ENCODE results near the gene CLPTM1L. TPM values are rescaled to one million over a fixed set of nuclear protein-coding genes. Genes with fewer than 3 reads are reported as not detected.
A peak's percentile ranks its signal among the peaks of the same experiment; 100 is the strongest.
"Not testable (repeated sequence)": the region's sequence is repeated elsewhere in the genome, so short reads cannot be mapped to it uniquely, and the experiment has no call there.

CLPTM1L gene
- total RNA-seq, 4 donors from 2014 or later, result 96.9 to 139 (median 126) TPM

DNA sequence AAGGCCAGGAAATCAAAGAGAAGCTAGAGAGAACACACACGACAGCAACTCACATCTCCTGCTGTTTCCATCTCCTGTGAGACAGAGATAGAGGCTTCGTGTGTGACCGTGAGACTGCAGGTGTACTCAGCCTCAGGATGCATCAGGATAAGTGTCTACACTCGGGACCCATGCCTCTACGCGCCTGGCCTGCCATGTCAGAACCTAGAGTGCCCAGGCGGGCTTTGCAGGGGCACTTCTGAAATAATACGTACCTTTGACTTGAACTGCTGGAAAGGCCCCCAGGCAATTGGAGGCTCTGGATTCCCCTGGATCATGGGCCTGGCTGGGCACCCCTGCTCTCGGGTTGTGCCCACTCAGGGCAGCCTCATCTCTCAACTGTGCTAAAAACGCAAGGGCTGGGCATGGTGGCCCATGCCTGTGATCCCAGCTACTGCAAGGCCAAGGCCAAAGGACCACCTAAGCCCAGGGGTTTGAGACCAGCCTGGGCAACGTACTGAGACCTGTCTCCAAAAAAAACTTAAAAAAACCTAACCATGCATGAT lies 13.0 kb downstream of the CLPTM1L start:
- no peak for TF ChIP-seq POLR2AphosphoS5 (IDR thresholded peaks at IDR 0.05)
- TF ChIP-seq EP300 (IDR thresholded peaks at IDR 0.05), result no peak
- TF ChIP-seq POLR2A (IDR thresholded peaks at IDR 0.05; ENCODE audit: low read depth), result no peak
- TF ChIP-seq, protein P1, sequence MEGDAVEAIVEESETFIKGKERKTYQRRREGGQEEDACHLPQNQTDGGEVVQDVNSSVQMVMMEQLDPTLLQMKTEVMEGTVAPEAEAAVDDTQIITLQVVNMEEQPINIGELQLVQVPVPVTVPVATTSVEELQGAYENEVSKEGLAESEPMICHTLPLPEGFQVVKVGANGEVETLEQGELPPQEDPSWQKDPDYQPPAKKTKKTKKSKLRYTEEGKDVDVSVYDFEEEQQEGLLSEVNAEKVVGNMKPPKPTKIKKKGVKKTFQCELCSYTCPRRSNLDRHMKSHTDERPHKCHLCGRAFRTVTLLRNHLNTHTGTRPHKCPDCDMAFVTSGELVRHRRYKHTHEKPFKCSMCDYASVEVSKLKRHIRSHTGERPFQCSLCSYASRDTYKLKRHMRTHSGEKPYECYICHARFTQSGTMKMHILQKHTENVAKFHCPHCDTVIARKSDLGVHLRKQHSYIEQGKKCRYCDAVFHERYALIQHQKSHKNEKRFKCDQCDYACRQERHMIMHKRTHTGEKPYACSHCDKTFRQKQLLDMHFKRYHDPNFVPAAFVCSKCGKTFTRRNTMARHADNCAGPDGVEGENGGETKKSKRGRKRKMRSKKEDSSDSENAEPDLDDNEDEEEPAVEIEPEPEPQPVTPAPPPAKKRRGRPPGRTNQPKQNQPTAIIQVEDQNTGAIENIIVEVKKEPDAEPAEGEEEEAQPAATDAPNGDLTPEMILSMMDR (IDR thresholded peaks at IDR 0.05), result no peak
- peaks cover 0 to 17% (median 9%) of the 10 kb centered on the region in 4 donors for H3K4me1 ChIP-seq
- no peaks in the 10 kb centered on the region for H3K27me3 ChIP-seq
- intact Hi-C loops (cut with DNase I), result no loop called here
- H3K9me3 ChIP-seq, result no peaks in the 10 kb centered on the region
- DNase-seq (ENCODE audit: extremely low spot score), result no peak
- H3K27ac ChIP-seq (replicated peaks in 1 of 4), result no peak overlapping the region
- WGBS, result 92% methylated on average over 11 of the region's 11 CpGs
- peaks cover 57 to 81% (median 76%) of the 10 kb centered on the region in 4 donors for H3K36me3 ChIP-seq
- no peak overlapping the region for H3K4me3 ChIP-seq

DNA sequence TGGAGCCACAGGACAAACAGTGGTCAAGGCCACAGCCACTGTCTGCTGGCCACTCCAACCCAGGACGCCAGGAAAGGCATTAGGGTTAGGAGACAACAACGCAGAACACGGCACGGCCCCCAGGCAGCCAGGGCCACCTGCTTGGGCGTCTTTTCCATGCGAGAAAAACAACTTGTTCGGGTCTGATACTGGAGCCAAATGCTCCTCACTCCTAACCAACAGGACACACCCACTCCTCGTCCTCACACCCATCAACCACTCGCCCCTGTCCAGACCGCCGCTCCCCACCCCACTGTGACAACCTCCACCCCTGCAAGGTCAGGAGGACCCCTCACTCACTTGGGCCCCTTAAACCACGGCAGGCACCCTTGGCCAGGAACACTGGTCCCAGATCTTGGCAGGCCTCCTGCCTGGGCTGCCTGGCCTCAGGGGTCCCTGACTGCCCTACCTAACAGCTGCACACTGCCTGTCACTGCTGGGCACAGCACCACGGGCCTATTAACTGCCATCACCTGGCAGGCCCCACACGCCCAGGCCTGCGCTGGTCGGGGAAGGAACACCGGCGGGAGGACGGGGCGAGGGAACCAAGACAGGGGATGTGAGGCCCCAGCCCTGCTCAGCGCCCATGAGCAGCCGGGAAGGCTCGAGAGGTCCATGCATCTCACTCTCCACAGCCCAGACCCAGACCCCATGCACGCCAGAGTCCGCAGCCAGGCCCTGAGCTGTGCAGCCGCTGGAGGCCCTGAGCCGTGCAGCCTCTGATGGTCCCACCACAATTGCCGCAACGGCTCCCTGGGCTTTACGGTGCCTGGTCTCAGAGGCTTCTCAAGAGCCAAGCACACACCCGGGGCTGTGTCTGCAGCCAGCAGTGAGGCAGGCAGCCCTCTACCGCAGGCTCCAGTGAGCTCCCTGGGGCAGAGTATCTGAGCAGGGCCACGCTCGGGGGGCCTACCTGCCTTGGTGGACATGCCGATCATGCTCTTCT lies 13.8 kb downstream of the CLPTM1L start:
- H3K9me3 ChIP-seq, result no peaks in the 10 kb centered on the region
- 90% methylated on average over 20 of the region's 35 CpGs for WGBS
- DNase-seq (ENCODE audit: extremely low spot score), result no peak
- H3K4me1 ChIP-seq, result peaks cover 0 to 23% (median 11%) of the 10 kb centered on the region in 4 donors
- peaks cover 49 to 73% (median 68%) of the 10 kb centered on the region in 4 donors for H3K36me3 ChIP-seq
- intact Hi-C loops (cut with DNase I), result no loop called here
- TF ChIP-seq EP300 (IDR thresholded peaks at IDR 0.05), result no peak
- no peak overlapping the region for H3K4me3 ChIP-seq
- no peaks in the 10 kb centered on the region for H3K27me3 ChIP-seq
- peak overlapping the region in 1 of 4 donors; percentile 11 for H3K27ac ChIP-seq (replicated peaks in 1 of 4)

- intact Hi-C loops (cut with DNase I), result no loop called here
- TF ChIP-seq EP300 (IDR thresholded peaks at IDR 0.05), result no peak
- no peak for TF ChIP-seq POLR2A (IDR thresholded peaks at IDR 0.05; ENCODE audit: low read depth)
- TF ChIP-seq, protein P1 (IDR thresholded peaks at IDR 0.05), result no peak
- TF ChIP-seq POLR2AphosphoS5 (IDR thresholded peaks at IDR 0.05), result no peak
- H3K4me3 ChIP-seq, result no peak overlapping the region
- H3K36me3 ChIP-seq, result peaks cover 49 to 73% (median 68%) of the 10 kb centered on the region in 4 donors
- peaks cover 0 to 23% (median 11%) of the 10 kb centered on the region in 4 donors for H3K4me1 ChIP-seq
- no peak overlapping the region for H3K27ac ChIP-seq (replicated peaks in 1 of 4)
- no peaks in the 10 kb centered on the region for H3K9me3 ChIP-seq
- no peaks in the 10 kb centered on the region for H3K27me3 ChIP-seq
- no peak for DNase-seq (ENCODE audit: extremely low spot score)
- 91% methylated on average over 22 of the region's 23 CpGs for WGBS
These were observed 14.6 kb downstream of the CLPTM1L start for GRCh38 chr5:1330146-1330846.

DNA sequence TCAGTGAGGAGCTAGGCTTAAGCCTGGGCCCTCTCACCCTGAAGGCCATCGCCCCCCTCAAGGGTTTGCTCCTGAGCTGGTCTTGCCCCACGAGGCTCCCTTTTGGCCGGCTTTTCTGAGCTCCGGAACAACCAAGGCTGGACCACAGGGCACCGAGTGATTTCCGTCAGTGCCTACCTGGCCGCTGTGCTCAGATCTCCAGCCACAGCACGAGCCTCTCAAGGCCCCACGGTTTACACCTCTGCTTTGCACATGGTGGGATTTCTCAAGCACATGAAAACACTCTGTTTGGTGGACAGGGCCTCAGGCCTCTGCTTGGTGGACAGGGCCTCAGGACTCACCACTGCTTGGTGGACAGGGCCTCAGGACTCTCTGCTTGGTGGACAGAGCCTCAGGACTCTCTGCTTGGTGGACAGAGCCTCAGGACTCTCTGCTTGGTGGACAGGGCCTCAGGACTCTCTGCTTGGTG lies 15.8 kb downstream of the CLPTM1L start:
- DNase-seq (ENCODE audit: extremely low spot score), result no peak
- no peak for TF ChIP-seq EP300 (IDR thresholded peaks at IDR 0.05)
- peaks cover 50 to 73% (median 68%) of the 10 kb centered on the region in 4 donors for H3K36me3 ChIP-seq
- H3K27me3 ChIP-seq, result no peaks in the 10 kb centered on the region
- H3K27ac ChIP-seq (replicated peaks in 1 of 4), result peak overlapping the region in 1 of 4 donors; percentile 71
- intact Hi-C loops (cut with DNase I), result no loop called here
- H3K4me3 ChIP-seq, result no peak overlapping the region
- WGBS, result 98% methylated on average over 7 of the region's 9 CpGs
- H3K9me3 ChIP-seq, result no peaks in the 10 kb centered on the region
- peaks cover 0 to 23% (median 11%) of the 10 kb centered on the region in 4 donors for H3K4me1 ChIP-seq

DNA sequence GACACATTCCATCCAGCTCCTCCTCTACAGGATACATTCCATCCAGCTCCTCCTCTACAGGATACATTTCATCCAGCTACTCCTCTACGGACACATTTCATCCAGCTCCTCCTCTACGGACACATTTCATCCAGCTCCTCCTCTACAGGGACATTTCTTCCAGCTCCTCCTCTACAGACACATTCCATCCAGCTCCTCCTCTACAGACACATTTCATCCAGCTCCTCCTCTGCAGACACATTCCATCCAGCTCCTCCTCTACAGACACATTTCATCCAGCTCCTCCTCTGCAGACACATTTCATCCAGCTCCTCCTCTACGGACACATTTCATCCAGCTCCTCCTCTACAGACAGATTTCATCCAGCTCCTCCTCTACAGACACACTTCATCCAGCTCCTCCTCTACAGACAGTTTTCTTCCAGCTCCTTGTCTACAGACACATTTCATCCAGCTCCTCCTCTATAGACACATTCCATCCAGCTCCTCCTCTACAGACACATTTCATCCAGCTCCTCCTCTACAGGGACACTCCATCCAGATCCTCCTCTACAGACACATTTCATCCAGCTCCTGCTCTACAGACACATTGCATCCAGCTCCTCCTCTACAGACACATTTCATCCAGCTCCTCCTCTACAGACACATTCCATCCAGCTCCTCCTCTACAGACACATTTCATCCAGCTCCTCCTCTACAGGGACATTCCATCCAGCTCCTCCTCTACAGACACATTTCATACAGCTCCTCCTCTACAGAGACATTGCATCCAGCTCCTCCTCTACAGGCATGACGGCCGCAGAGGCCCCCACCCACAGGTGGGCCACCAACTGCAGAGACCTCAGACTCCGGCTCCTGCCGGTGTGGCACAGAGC lies 16.4 kb downstream of the CLPTM1L start:
- Histone ChIP-seq H3K4me1 (peaks cover 0 to 23% (median 11%) of the 10 kb centered on the region in 4 donors), H3K36me3 (peaks cover 50 to 73% (median 68%) of the 10 kb centered on the region in 4 donors), H3K27ac (replicated peaks in 1 of 4) (peak overlapping the region in 2 of 4 donors; percentile 30 to 71)
- H3K4me3 ChIP-seq; H3K27me3 ChIP-seq; H3K9me3 ChIP-seq; DNase-seq (ENCODE audit: extremely low spot score); intact Hi-C loops (cut with DNase I): not testable (repeated sequence)
- 70% methylated on average over 5 of the region's 7 CpGs for WGBS

DNA sequence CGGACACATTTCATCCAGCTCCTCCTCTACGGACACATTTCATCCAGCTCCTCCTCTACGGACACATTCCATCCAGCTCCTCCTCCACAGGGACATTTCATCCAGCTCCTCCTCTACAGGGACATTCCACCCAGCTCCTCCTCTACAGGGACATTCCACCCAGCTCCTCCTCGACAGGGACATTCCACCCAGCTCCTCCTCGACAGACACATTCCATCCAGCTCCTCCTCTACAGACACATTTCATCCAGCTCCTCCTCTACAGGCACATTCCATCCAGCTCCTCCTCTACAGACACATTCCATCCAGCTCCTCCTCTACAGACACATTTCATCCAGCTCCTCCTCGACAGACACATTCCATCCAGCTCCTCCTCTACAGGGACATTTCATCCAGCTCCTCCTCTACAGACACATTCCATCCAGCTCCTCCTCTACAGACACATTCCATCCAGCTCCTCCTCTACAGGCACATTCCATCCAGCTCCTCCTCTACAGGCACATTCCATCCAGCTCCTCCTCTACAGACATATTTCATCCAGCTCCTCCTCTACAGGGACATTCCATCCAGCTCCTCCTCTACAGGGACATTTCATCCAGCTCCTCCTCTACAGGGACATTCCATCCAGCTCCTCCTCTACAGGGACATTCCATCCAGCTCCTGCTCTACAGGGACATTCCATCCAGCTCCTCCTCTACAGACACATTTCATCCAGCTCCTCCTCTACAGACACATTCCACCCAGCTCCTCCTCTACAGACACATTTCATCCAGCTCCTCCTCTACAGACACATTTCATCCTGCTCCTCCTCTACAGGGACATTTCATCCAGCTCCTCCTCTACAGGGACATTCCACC lies 17.8 kb downstream of the CLPTM1L start:
- H3K4me3 ChIP-seq; H3K9me3 ChIP-seq; H3K27me3 ChIP-seq; intact Hi-C loops (cut with DNase I); DNase-seq (ENCODE audit: extremely low spot score): not testable (repeated sequence)
- H3K27ac ChIP-seq (replicated peaks in 1 of 4), result peak overlapping the region in 3 of 4 donors; percentile 28 to 73 (median 44)
- peaks cover 0 to 23% (median 11%) of the 10 kb centered on the region in 4 donors for H3K4me1 ChIP-seq
- 47% methylated on average over 6 of the region's 6 CpGs for WGBS
- H3K36me3 ChIP-seq, result peaks cover 53 to 73% (median 71%) of the 10 kb centered on the region in 4 donors

DNA sequence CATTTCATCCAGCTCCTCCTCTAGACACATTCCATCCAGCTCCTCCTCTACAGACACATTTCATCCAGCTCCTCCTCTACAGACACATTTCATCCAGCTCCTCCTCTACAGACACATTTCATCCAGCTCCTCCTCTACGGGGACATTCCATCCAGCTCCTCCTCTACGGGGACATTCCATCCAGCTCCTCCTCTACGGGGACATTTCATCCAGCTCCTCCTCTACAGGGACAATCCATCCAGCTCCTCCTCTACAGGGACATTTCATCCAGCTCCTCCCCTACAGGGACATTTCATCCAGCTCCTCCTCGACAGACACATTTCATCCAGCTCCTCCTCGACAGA lies 18.4 kb downstream of the CLPTM1L start:
- peaks cover 53 to 73% (median 71%) of the 10 kb centered on the region in 4 donors for H3K36me3 ChIP-seq
- DNase-seq (ENCODE audit: extremely low spot score); H3K27me3 ChIP-seq; H3K4me3 ChIP-seq; intact Hi-C loops (cut with DNase I); H3K9me3 ChIP-seq: not testable (repeated sequence)
- 77% methylated on average over 5 of the region's 5 CpGs for WGBS
- H3K27ac ChIP-seq (replicated peaks in 1 of 4), result peak overlapping the region in 2 of 4 donors; percentile 28 to 73
- H3K4me1 ChIP-seq, result peaks cover 0 to 23% (median 11%) of the 10 kb centered on the region in 4 donors
